Measurements from ENCODE around the gene HLA-G. TPM values are rescaled to one million over a fixed set of nuclear protein-coding genes. Genes with fewer than 3 reads are reported as not detected.
"Not testable (repeated sequence)": the region's sequence is repeated elsewhere in the genome, so short reads cannot be mapped to it uniquely, and the experiment has no call there.

HLA-G gene
- 1 to 10 TPM in 1 of 6 experiments, under 1 TPM in 1, not detected in 4; 0.20 to 2.0 TPM for total RNA-seq
- long read RNA-seq = 0 reads

- DNase-seq = no peak
- TF ChIP-seq POLR2A (IDR thresholded peaks at IDR 0.05) (no peak), CTCF (IDR thresholded peaks at IDR 0.05) (no peak)
- 9% methylated on average over 31 of the region's 75 CpGs for WGBS (ENCODE audit: insufficient coverage, low coverage, low lambda C conversion rate, missing lambda C conversion rate)
- no peaks in the 10 kb centered on the region for H3K9me3 ChIP-seq
- H3K36me3 ChIP-seq = no peaks in the 10 kb centered on the region
- no peak within 1 kb of the TSS for H3K27ac ChIP-seq
- peaks cover 0 to 9% of the 10 kb centered on the region in 2 donors for H3K27me3 ChIP-seq
- H3K4me1 ChIP-seq = peaks cover 0 to 8% (median 0%) of the 10 kb centered on the region in 4 donors
- peak in 1 of 4 donors; percentile 26 for ATAC-seq
- no peak within 1 kb of the TSS for H3K4me3 ChIP-seq
- intact Hi-C loops (cut with DNase I) = no loop called here
Measured at GRCh38 chr6:29827579-29828470, at the start of gene HLA-G. HLA-G (plus strand) TSS chr6:29827825; CDS start chr6:29827845, 20 bp downstream.

GRCh38 chr6:29780019-29780698, 47.5 kb upstream of the HLA-G start:
- H3K4me1 ChIP-seq; DNase-seq; H3K27me3 ChIP-seq; H3K9me3 ChIP-seq; ATAC-seq; H3K36me3 ChIP-seq; H3K4me3 ChIP-seq; H3K27ac ChIP-seq; intact Hi-C loops (cut with DNase I): not testable (repeated sequence)
- WGBS (ENCODE audit: insufficient coverage, low coverage, low lambda C conversion rate, missing lambda C conversion rate) = 50% methylated on average over 4 of the region's 13 CpGs

GRCh38 chr6:29789176-29789575, 38.4 kb upstream of the HLA-G start:
- H3K9me3 ChIP-seq = no peaks in the 10 kb centered on the region
- H3K36me3 ChIP-seq = no peaks in the 10 kb centered on the region
- WGBS (ENCODE audit: insufficient coverage, low coverage, low lambda C conversion rate, missing lambda C conversion rate) = no CpG with 5 or more reads among the region's 1 CpG
- DNase-seq = no peak
- ATAC-seq = no peak
- no peak overlapping the region for H3K4me3 ChIP-seq
- no peaks in the 10 kb centered on the region for H3K4me1 ChIP-seq
- intact Hi-C loops (cut with DNase I) = no loop called here
- H3K27ac ChIP-seq = no peak overlapping the region
- H3K27me3 ChIP-seq = no peaks in the 10 kb centered on the region
- no peak for TF ChIP-seq CTCF (IDR thresholded peaks at IDR 0.05)
- no peak for TF ChIP-seq POLR2A (IDR thresholded peaks at IDR 0.05)

- ATAC-seq = no peak
- Histone ChIP-seq H3K36me3 (no peaks in the 10 kb centered on the region), H3K27me3 (no peaks in the 10 kb centered on the region), H3K27ac (no peak overlapping the region), H3K9me3 (no peaks in the 10 kb centered on the region), H3K4me1 (no peaks in the 10 kb centered on the region), H3K4me3 (no peak overlapping the region)
- intact Hi-C loops (cut with DNase I) = no loop called here
- DNase-seq = no peak
- 65% methylated on average over 3 of the region's 3 CpGs for WGBS (ENCODE audit: insufficient coverage, low coverage, low lambda C conversion rate, missing lambda C conversion rate)
- TF ChIP-seq POLR2A (IDR thresholded peaks at IDR 0.05) = no peak
- no peak for TF ChIP-seq CTCF (IDR thresholded peaks at IDR 0.05)
Measured at GRCh38 chr6:29790626-29791025, 37.0 kb upstream of the HLA-G start.

- 56% methylated on average over 3 of the region's 3 CpGs for WGBS (ENCODE audit: insufficient coverage, low coverage, low lambda C conversion rate, missing lambda C conversion rate)
- no peak overlapping the region for H3K4me3 ChIP-seq
- H3K9me3 ChIP-seq = no peaks in the 10 kb centered on the region
- TF ChIP-seq CTCF (IDR thresholded peaks at IDR 0.05) (no peak), POLR2A (IDR thresholded peaks at IDR 0.05) (no peak)
- no peaks in the 10 kb centered on the region for H3K4me1 ChIP-seq
- no peaks in the 10 kb centered on the region for H3K27me3 ChIP-seq
- H3K36me3 ChIP-seq = no peaks in the 10 kb centered on the region
- no peak overlapping the region for H3K27ac ChIP-seq
- DNase-seq = no peak
- intact Hi-C loops (cut with DNase I) = no loop called here
- ATAC-seq = no peak
Measured at GRCh38 chr6:29791162-29791561, 36.5 kb upstream of the HLA-G start.
